Erythroblast (primary cell): ENCODE data around the gene ST8SIA5.

ENCODE experiments used
- GATA1 ChIP-seq: IDR thresholded peaks from 2 replicates; pipeline ENCODE4 v1.6.1; 2011; ENCODE audit warnings: low read depth, mild to moderate bottlenecking, control low read depth, low read length, moderate library complexity
- POLR2A ChIP-seq: IDR thresholded peaks from 2 replicates; pipeline ENCODE4 v1.6.1; 2011; ENCODE audit warnings: mild to moderate bottlenecking, low read length

DNA sequence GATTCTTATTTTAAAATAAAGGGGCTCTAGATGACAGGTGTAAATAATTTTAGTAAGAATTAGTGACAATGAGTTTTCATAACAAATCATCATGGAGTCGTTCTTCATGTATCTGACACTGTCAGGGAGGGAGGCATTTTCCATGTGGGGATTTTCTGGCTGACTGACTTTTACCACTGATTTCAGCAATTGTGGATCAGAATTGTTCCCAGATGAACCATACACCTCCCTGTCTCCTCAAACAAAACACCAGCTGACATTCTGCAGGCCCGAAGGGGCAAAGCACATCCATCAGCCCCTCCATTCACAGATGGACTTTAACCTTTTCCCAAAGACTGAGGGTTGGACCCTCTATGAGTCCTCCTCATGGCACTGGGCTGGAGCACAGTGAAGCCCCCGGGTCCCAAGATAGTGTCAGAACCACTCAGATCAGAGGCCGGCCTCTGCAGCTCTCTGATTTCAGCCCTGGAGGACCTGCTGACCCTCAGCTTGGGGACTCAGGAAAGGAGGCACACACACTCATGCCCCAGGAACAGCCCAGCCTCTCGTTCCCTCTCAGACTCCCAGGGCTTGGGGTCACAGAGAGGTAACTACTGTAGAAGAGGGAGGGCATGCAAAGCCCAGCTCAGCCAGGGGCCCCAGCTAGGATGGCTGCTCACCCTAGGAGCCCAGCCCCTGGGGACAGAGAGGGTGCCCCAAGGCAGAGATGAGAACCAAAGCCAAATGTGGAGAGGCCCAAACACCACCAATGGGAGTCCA, 56.6 kb downstream of the ST8SIA5 start:
- no peak for TF ChIP-seq POLR2A
- no peak for TF ChIP-seq GATA1
